Nucleus accumbens (tissue), 56 donors: Measurements from ENCODE around the gene YKT6.
"Not testable (repeated sequence)": the region's sequence is repeated elsewhere in the genome, so short reads cannot be mapped to it uniquely, and the experiment has no call there.

Source experiments
- DNase-seq, 56 donors: peaks; one replicate each; lab custom pipeline; 2025; lab: John Stamatoyannopoulos, UW

The YKT6 gene

GRCh38 chr7:44171901-44172300 is 28.9 kb upstream of the YKT6 start:
- DNase-seq, result not testable (repeated sequence)

GRCh38 chr7:44172352-44172751 is 28.4 kb upstream of the YKT6 start:
- no peak for DNase-seq

DNA sequence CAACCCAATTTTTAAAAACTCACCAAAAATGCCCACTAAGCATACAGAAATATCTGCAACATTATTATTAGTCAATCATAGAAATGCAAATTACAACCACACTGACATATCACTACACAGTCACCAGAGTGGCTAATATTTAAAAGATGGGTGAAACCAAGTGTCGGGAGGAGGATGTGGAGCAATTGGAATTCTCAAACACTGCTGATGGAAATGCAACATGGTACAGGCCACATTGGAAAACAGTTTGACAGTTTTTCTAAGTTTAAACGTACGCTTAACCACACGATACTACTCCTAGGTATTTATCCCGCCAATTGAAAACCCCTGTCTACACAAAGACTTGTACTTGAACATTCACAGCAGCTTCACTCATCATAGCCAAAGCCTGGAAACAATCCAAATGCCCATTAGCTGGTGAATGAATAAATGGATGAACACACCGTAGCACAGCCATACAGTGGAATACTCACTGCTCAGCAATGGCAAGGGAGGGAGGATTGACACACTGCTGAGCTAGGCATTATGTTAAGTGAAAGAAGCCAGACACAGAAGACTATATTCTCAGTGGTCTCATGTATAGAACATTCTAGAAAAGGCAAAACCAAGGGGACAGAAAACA is 27.9 kb upstream of the YKT6 start:
- no peak for DNase-seq

DNA sequence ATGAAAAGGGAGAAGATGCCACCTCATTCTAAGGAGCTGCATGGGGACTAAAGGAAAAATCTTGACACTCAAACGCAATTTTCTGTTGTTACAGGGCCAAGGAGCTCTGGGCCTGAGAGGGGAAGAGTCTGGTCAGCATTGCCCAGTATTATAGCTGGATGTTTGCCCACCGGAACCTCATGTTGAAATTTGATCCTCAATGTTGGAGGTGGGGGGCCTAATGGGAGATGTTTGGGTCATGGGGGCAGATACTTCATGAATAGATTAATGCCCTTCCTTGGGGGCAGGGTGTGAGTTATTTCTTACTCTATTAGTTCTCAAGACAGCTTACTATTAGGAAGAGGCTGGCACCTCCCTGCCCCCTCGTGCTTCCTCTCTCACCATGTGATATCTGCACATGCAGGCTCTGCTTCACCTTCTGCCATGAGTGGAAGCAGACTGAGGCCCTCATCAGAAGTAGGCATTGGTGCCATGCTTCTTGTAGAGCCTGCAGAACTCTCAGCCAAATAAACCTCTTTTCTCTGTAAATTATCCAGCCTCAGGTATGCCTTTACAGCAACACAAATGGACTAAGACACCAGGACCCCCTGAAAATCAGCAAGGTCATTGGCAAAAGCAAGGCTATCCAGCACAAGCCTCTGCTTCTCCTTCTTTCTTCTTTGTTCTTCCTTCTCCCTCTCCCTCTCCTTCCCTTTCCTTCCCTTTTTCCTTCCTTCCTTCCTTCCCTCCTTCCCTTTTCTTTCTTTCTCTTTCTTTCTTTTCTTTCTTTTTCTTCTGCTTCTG is 26.7 kb upstream of the YKT6 start:
- no peak for DNase-seq

GRCh38 chr7:44174694-44174948 is 26.2 kb upstream of the YKT6 start:
- DNase-seq, result not testable (repeated sequence)

DNA sequence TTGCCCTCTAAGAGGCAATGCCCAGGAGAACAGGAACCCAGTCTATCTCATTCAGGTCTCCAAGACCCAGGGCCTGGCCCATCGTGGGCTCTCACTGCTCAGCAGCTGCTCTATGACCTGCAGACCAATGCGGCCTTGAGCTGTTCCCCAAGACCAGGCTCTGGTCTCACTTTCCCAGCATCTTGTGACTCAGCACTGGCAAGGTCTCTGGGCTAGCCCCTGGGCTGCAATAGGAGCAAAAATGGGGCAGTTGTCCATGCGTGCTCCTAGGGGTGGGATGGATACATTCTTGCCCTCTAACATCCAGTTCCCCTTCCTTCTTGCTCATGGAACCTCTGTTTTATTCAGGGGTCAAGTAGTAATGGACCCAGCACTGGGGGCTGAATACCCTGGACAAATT is 25.0 kb upstream of the YKT6 start:
- DNase-seq, result no peak

- no peak for DNase-seq
Observed at GRCh38 chr7:44176486-44176885, 24.3 kb upstream of the YKT6 start.

DNA sequence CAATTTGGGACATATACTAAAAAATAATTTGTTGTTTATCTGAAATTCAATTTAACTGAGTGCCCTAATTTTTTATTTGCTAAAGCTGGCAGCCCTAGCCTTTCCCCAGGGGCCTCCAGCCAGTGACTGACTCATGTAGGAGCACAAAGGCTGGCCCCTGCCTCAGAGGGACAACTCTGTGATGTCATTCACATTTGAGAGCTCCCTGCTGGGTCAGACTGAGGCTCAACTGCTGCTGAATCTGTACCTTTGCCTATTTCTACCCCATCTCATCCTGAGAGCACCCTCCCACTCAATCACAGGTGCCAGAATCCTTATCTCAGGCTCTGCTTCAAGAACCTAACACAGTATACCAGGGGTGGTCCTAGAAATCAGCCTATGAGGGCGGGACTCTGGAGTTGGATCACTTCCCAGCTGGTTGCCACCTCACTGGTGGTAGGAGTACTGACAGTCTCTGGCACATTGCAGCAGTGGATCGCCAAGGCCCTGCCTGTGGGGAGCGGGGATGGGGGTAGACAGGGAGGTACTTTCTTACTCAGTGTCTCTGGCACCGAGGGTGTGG is 23.1 kb upstream of the YKT6 start:
- DNase-seq, result peak in 25 of 56 donors; percentile 8 to 63 (median 32)

- no peak for DNase-seq
Observed at GRCh38 chr7:44180631-44181030, 20.1 kb upstream of the YKT6 start.

- no peak for DNase-seq
Observed at GRCh38 chr7:44182827-44183226, 18.0 kb upstream of the YKT6 start.

- no peak for DNase-seq
Observed at GRCh38 chr7:44183386-44183785, 17.4 kb upstream of the YKT6 start.

DNA sequence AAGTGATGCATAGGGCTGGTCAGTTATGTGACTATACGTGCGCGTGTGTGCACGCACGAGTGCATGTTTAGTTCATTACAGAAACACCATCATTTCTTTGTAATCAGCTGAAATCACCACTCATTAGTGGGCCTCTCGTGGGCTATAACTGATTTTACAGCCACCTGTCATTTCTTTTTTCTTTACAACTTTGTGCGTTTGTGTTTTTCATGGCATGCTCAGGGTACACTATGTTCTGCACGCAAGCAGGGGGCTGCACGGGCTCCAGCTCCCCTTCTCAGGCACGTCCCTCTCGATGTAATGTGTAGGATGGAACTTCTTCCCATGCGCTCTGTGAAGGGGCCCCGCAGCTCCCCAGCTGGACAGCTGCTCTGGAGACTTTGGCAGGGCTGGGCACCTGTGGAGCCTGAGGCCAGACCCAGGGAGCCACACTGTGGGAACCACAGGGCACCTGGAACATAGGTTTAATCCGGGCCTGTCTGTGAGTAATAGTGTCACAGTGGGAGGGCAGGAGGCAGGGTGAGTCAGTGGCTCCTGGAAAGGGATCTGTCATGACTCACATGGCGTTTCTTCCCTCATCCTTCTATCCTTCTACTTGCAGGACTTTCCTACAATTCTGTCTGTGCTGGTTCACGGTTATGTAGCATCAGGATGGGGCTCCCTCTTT is 16.4 kb upstream of the YKT6 start:
- DNase-seq, result peak in 11 of 56 donors; percentile 3 to 40 (median 27)

- DNase-seq, result no peak
Observed at GRCh38 chr7:44184873-44185446, 15.8 kb upstream of the YKT6 start.

GRCh38 chr7:44185729-44186128 is 15.0 kb upstream of the YKT6 start:
- no peak for DNase-seq

- DNase-seq, result no peak
Observed at GRCh38 chr7:44186736-44187135, 14.0 kb upstream of the YKT6 start.

- DNase-seq, result peak in 6 of 56 donors; percentile 8 to 45 (median 31)
Observed at GRCh38 chr7:44187636-44188416, 13.0 kb upstream of the YKT6 start.

DNA sequence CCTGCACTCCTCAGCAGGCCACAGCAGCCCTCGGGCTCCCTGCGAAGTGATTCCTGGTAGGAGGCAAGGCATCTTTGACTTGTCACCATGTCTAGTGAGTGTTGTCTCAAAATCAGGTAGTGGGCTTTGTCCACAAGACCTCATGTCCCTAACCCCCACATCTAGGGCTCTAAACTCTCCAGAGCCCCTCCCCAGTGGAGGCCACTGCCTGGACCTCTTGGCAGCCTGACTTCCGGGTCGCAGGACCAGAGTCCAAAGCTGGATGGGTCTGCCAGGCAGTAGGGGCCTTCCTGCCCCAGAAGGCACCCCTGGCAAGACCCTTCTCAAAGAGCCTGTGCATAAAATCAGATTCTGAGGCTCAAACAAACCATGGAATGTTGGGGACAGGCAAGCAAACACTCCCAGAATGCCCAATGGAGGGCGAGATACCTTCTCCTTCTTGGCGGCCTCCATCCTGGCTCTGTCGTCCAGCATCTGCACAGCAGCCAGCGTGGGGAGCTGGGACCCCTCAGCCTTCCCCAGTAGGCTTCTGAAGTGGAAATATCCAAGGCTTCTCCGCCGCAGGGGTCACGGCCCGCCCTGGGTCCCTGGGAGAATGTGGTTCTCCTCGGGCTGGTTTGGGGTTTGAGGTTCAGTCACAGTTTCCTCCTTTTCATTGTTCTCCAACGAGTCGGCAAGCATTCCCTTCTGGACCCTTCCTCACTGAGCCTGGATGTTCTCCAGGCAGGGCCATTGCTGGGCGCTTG is 12.1 kb upstream of the YKT6 start:
- no peak for DNase-seq

DNA sequence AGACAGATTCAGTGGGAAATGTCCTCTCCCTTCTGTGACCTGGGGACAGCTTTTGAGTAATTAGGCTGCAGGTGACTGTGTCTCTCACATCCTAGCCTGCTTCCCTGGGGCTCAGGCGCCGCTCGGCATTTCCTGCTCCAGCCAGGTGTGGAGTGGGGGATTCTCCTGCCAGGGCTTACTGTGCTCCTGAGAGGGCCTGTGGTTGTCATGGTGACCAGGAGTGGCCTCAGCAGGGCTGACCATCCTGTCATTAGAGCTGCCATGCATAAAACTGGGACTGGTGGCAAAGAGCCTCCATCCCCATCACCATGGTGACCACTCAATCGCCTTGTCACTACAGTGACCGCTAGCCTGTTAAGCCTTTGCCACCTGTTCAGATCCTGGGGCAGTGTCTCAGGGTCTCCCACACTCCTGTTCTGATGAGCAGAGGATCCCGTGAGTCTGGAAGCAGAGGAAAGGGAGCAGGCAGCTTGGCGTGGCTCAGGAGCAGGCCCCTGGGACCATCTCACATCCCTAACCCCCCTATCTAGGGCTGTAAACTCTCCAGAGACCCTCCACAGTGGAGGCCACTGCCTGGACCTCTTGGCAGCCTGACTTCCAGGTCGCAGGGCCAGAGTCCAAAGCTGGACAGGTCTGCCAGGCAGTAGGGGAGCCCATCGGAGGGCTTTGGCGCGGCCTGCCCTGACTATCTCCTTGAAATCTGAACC is 11.3 kb upstream of the YKT6 start, which contains the start of gene GCK:
GCK (minus strand) TSS at position 154 of the 707 bp plus-strand sequence. CDS start 486 bp downstream, outside the sequence.
- DNase-seq, result no peak
